ENCODE data around the gene UBE2E2.

DNA sequence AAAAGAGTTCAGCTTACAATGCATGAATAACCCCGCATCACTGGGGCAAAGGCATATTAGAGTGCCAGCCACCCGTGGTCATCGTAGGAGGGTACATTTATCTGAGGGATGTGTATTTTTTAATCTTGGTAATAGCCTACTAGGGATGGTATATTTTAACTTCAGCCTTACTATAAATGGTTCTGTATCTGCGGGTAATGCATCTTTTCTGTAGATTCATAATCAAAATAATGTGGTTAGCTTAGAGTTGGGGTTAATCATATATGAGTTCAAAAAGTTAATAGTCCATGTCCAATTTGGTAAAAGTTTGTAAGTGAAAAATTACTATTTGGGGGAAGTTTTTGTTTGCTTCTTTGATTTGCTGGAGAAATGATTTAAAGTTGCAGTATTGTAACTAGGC lies 339.0 kb downstream of the UBE2E2 start:
- no peak for TF ChIP-seq POLR2A (IDR thresholded peaks at IDR 0.05)
- TF ChIP-seq, protein P1, sequence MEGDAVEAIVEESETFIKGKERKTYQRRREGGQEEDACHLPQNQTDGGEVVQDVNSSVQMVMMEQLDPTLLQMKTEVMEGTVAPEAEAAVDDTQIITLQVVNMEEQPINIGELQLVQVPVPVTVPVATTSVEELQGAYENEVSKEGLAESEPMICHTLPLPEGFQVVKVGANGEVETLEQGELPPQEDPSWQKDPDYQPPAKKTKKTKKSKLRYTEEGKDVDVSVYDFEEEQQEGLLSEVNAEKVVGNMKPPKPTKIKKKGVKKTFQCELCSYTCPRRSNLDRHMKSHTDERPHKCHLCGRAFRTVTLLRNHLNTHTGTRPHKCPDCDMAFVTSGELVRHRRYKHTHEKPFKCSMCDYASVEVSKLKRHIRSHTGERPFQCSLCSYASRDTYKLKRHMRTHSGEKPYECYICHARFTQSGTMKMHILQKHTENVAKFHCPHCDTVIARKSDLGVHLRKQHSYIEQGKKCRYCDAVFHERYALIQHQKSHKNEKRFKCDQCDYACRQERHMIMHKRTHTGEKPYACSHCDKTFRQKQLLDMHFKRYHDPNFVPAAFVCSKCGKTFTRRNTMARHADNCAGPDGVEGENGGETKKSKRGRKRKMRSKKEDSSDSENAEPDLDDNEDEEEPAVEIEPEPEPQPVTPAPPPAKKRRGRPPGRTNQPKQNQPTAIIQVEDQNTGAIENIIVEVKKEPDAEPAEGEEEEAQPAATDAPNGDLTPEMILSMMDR (IDR thresholded peaks at IDR 0.05): no peak
